Activated CD4-positive, alpha-beta T cell treated with anti-CD3 and anti-CD28 coated beads for 36 hours (primary cell): ENCODE measurements around the gene SEC23A. TPM values are rescaled to one million over a fixed set of nuclear protein-coding genes. Genes with fewer than 3 reads are reported as not detected.

Source experiments
- ATAC-seq: fragments of 200-7000 bp; cut with Tn5 transposase; one replicate; pipeline ENCODE4 v1.10.0; 2021; ENCODE audit warnings: mild to moderate bottlenecking, moderate library complexity
- CTCF ChIA-PET: fragments of 350-600 bp; sonication (Branson Sonifier 250); formaldehyde crosslinking; loops from one replicate; lab custom pipeline; 2021; ENCODE audit warnings: antibody characterized with exemption; lab: Charles Lee
- POLR2A ChIA-PET: fragments of 350-600 bp; sonication (Branson Sonifier 250); formaldehyde crosslinking; loops from one replicate; lab custom pipeline; 2021; ENCODE audit warnings: antibody characterized with exemption, inconsistent platforms; lab: Charles Lee
- DNase-seq: peaks from one replicate; pipeline ENCODE4 v3.0.0-alpha.2; 2020
- H3K27ac Mint-ChIP-seq: one replicate; pipeline ENCODE4 v1.8.0; 2021; ENCODE audit warnings: mixed read lengths
- H3K27me3 Mint-ChIP-seq: one replicate; pipeline ENCODE4 v1.8.0; 2021; ENCODE audit warnings: mixed read lengths
- H3K36me3 Mint-ChIP-seq: one replicate; pipeline ENCODE4 v1.8.0; 2021; ENCODE audit warnings: low read depth, mixed read lengths
- H3K4me1 Mint-ChIP-seq: one replicate; pipeline ENCODE4 v1.8.0; 2021; ENCODE audit warnings: mixed read lengths
- H3K4me3 Mint-ChIP-seq: one replicate; pipeline ENCODE4 v1.8.0; 2021; ENCODE audit warnings: mild to moderate bottlenecking, moderate library complexity, mixed read lengths
- H3K9me3 Mint-ChIP-seq: one replicate; pipeline ENCODE4 v1.8.0; 2021; ENCODE audit warnings: low read depth, mixed read lengths
- intact Hi-C, 2 experiments: fragments of 100-400 bp; cut with DNase I in 1 of 2; cut with micrococcal nuclease in 1 of 2; formaldehyde crosslinking; loops; one replicate each; pipeline versions ENCODE4 v1.14.2 to v1.15.1; 2022 to 2024; cut with DNase I, micrococcal nuclease
- total RNA-seq, 2 experiments: library from RNA; stranded (reverse); gene quantifications; one replicate each; pipeline ENCODE4 v1.2.3, GENCODE V29; 2021

The SEC23A gene
- total RNA-seq, 2 experiments from 2014 or later, result 49.6 to 72.8 TPM

- POLR2A ChIA-PET, result no interaction called here
- Mint-ChIP-seq H3K4me3 (no peak overlapping the region), H3K4me1 (peaks cover 10% of the 10 kb centered on the region), H3K27ac (no peak overlapping the region), H3K9me3 (peaks cover 5% of the 10 kb centered on the region), H3K36me3 (no peaks in the 10 kb centered on the region), H3K27me3 (peaks cover 9% of the 10 kb centered on the region)
- CTCF ChIA-PET, result no interaction called here
- intact Hi-C loops, result no loop called here
- DNase-seq, result no peak
- no peak for ATAC-seq
These were observed 115.3 kb downstream of the SEC23A start for GRCh38 chr14:38987781-38988180.

- intact Hi-C loops, result no loop called here
- Mint-ChIP-seq H3K36me3 (no peaks in the 10 kb centered on the region), H3K4me1 (no peaks in the 10 kb centered on the region), H3K27ac (no peak overlapping the region), H3K9me3 (peaks cover 11% of the 10 kb centered on the region), H3K27me3 (peaks cover 19% of the 10 kb centered on the region), H3K4me3 (no peak overlapping the region)
- POLR2A ChIA-PET, result no interaction called here
- CTCF ChIA-PET, result no interaction called here
- ATAC-seq (no peak), DNase-seq (no peak)
These were observed 120.2 kb downstream of the SEC23A start for GRCh38 chr14:38982837-38983236.

GRCh38 chr14:38982278-38982677 is 120.8 kb downstream of the SEC23A start:
- ChIA-PET POLR2A (no interaction called here), CTCF (no interaction called here)
- Mint-ChIP-seq H3K27me3 (peaks cover 19% of the 10 kb centered on the region), H3K36me3 (no peaks in the 10 kb centered on the region), H3K9me3 (peaks cover 12% of the 10 kb centered on the region), H3K4me1 (no peaks in the 10 kb centered on the region), H3K27ac (no peak overlapping the region), H3K4me3 (no peak overlapping the region)
- DNase-seq (no peak), ATAC-seq (no peak)
- intact Hi-C loops, result no loop called here

Other genes with a start within 250 kb of the SEC23A start
- gene GEMIN2, start 11.1 kb upstream of the SEC23A start, total RNA-seq, result 10 to 100 TPM; 23.8 to 27.6 TPM
- gene TRAPPC6B, start 67.1 kb upstream of the SEC23A start, total RNA-seq, result 10 to 100 TPM; 18.0 to 21.5 TPM
- gene PNN, start 72.0 kb upstream of the SEC23A start, total RNA-seq, result 10 to 100 TPM; 87.8 to 98.3 TPM
- 10 to 100 TPM; 18.2 to 22.2 TPM for gene MIA2, start 130.7 kb upstream of the SEC23A start, total RNA-seq